NB4 (cell line): ENCODE measurements around the gene PIK3R1.

Experiments used
- MYC ChIP-seq: IDR thresholded peaks from 2 replicates; pipeline ENCODE4 v1.6.1; 2011; ENCODE audit warnings: low read depth, low read length
- POLR2A ChIP-seq: IDR thresholded peaks from 2 replicates; pipeline ENCODE4 v1.6.1; 2011; ENCODE audit warnings: mild to moderate bottlenecking; ENCODE audit not compliant: insufficient read length; ENCODE audit errors: extremely low read depth
- TF ChIP-seq, protein P1 (sequence below): IDR thresholded peaks from one replicate; pipeline ENCODE4 v1.5.1; 2012; ENCODE audit warnings: low read depth, low read length
- TF ChIP-seq, protein P2 (sequence below): IDR thresholded peaks from 2 replicates; pipeline ENCODE4 v1.6.1; 2011; ENCODE audit warnings: low read depth, low read length

GRCh38 chr5:68194386-68194785, 21.2 kb upstream of the PIK3R1 start:
- TF ChIP-seq, protein P1, sequence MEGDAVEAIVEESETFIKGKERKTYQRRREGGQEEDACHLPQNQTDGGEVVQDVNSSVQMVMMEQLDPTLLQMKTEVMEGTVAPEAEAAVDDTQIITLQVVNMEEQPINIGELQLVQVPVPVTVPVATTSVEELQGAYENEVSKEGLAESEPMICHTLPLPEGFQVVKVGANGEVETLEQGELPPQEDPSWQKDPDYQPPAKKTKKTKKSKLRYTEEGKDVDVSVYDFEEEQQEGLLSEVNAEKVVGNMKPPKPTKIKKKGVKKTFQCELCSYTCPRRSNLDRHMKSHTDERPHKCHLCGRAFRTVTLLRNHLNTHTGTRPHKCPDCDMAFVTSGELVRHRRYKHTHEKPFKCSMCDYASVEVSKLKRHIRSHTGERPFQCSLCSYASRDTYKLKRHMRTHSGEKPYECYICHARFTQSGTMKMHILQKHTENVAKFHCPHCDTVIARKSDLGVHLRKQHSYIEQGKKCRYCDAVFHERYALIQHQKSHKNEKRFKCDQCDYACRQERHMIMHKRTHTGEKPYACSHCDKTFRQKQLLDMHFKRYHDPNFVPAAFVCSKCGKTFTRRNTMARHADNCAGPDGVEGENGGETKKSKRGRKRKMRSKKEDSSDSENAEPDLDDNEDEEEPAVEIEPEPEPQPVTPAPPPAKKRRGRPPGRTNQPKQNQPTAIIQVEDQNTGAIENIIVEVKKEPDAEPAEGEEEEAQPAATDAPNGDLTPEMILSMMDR: no peak
- TF ChIP-seq, protein P2, sequence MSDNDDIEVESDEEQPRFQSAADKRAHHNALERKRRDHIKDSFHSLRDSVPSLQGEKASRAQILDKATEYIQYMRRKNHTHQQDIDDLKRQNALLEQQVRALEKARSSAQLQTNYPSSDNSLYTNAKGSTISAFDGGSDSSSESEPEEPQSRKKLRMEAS: no peak
- TF ChIP-seq MYC: no peak
- TF ChIP-seq POLR2A: no peak
